Thyroid gland (tissue), 4 donors: ENCODE results near the gene SKI. TPM values are rescaled to one million over a fixed set of nuclear protein-coding genes. Genes with fewer than 3 reads are reported as not detected.

Experiments
- DNase-seq, 2 donors: peaks; one replicate each; pipeline ENCODE4 v3.0.0-alpha.2; 2019
- H3K27ac ChIP-seq, 3 donors: fragments of 200-600 bp; sonication (generic); 1 replicate in 2 of 3; 2 replicates in 1 of 3; pipeline ENCODE4 v1.5.1; 2016 to 2019; ENCODE audit warnings: mild to moderate bottlenecking in 1 of 3, moderate library complexity in 1 of 3
- H3K27me3 ChIP-seq: fragments of 200-600 bp; sonication (generic); one replicate; pipeline ENCODE4 v1.5.1; 2019
- H3K36me3 ChIP-seq, 2 donors: fragments of 200-600 bp; sonication (generic); one replicate each; pipeline ENCODE4 v1.5.1; 2016 to 2019
- H3K4me1 ChIP-seq, 2 donors: fragments of 200-600 bp; sonication (generic); one replicate each; pipeline ENCODE4 v1.5.1; 2017 to 2019
- H3K4me3 ChIP-seq, 3 donors: fragments of 200-600 bp; sonication (generic); replicated peaks in 1 of 3; 1 replicate in 2 of 3; 2 replicates in 1 of 3; pipeline ENCODE4 v1.5.1; 2016; ENCODE audit warnings: mild to moderate bottlenecking in 1 of 3
- H3K9me3 ChIP-seq: fragments of 200-600 bp; sonication (generic); one replicate; pipeline ENCODE4 v1.5.1; 2017
- POLR2A ChIP-seq, 2 donors: fragments of 450-650 bp; IDR thresholded peaks; one replicate each; pipeline ENCODE4 v1.6.1; 2017; ENCODE audit warnings: antibody characterized with exemption in 2 of 2, mild to moderate bottlenecking in 2 of 2, moderate library complexity in 1 of 2
- WGBS, 2 donors: methylation state at CpG; one replicate each; pipeline ENCODE4 v1.1.5; 2017; 5-methylcytosine and 5-hydroxymethylcytosine counted together
- intact Hi-C: fragments of 100-400 bp; cut with DNase I; formaldehyde crosslinking; loops from one replicate; pipeline ENCODE4 v1.15.1; 2023
- total RNA-seq, 4 donors: library from RNA; depleted of rRNA; stranded (reverse); fragments of >200 nt; gene quantifications; one replicate each; pipeline ENCODE4 v1.2.3, GENCODE V29; 2016
- TF ChIP-seq, protein P1 (sequence below), 6 experiments: fragments of 200-600 bp in 3 of 6; fragments of 450-650 bp in 3 of 6; sonication (generic) in 3 of 6; IDR thresholded peaks; one replicate each; pipeline ENCODE4 v1.5.1; 2016 to 2019; ENCODE audit warnings: antibody characterized with exemption in 6 of 6, mild to moderate bottlenecking in 2 of 6, inconsistent platforms in 1 of 6, moderate library complexity in 1 of 6

The SKI gene
- total RNA-seq, 4 donors from 2014 or later = 31.4 to 59.6 (median 39.9) TPM

DNA sequence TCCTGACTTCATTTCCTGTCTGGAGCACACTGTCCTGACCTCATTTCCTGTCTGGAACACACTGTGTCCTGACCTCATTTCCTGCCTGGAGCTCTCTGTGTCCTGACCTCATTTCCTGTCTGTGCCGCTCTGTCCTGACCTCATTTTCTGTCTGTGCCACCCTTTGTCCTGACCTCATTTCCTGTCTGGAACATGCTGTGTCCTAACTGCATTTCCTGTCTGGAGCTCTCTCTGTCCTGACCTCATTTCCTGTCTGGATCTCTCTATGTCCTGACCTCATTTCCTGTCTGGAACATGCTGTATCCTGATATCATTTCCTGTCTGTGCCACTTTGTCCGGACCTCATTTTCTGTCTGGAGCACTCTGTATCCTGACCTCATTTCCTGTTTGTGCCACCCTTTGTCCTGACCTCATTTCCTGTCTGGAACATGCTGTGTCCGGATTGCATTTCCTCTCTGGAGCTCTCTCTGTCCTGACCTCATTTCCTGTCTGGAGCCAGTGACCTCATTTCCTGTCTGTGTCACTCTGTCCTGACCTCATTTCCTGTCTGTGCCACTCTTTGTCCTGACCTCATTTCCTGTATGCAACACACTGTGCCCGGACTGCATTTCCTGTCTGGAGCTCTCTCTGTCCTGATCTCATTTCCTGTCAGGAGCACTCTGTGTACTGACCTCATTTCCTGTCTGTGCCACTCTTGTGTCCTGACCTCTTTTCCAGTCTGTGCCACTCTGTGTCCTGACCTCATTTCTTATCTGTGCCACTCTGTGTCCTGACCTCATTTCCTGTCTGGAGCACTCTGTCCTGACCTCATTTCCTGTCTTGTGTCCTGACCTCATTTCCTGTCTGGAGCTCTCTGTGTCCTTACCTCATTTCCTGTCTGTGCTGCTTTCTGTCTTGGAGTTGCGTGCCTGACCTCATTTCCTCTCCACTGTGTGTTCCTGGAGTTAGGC is 27.6 kb downstream of the SKI start:
- DNase-seq = no peak
- Histone ChIP-seq H3K4me1 (peaks cover 55 to 67% of the 10 kb centered on the region in 2 donors), H3K27me3 (no peaks in the 10 kb centered on the region), H3K4me3 (no peak overlapping the region), H3K27ac (peak overlapping the region; percentile 48 to 69 (median 66)), H3K36me3 (no peaks in the 10 kb centered on the region), H3K9me3 (no peaks in the 10 kb centered on the region)
- WGBS, 2 donors = 52 to 73% methylated on average over 5 of the region's 5 CpGs
- TF ChIP-seq POLR2A (IDR thresholded peaks at IDR 0.05) = no peak
- TF ChIP-seq, protein P1, sequence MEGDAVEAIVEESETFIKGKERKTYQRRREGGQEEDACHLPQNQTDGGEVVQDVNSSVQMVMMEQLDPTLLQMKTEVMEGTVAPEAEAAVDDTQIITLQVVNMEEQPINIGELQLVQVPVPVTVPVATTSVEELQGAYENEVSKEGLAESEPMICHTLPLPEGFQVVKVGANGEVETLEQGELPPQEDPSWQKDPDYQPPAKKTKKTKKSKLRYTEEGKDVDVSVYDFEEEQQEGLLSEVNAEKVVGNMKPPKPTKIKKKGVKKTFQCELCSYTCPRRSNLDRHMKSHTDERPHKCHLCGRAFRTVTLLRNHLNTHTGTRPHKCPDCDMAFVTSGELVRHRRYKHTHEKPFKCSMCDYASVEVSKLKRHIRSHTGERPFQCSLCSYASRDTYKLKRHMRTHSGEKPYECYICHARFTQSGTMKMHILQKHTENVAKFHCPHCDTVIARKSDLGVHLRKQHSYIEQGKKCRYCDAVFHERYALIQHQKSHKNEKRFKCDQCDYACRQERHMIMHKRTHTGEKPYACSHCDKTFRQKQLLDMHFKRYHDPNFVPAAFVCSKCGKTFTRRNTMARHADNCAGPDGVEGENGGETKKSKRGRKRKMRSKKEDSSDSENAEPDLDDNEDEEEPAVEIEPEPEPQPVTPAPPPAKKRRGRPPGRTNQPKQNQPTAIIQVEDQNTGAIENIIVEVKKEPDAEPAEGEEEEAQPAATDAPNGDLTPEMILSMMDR (IDR thresholded peaks at IDR 0.05) = no peak
- intact Hi-C loops = no loop called here

DNA sequence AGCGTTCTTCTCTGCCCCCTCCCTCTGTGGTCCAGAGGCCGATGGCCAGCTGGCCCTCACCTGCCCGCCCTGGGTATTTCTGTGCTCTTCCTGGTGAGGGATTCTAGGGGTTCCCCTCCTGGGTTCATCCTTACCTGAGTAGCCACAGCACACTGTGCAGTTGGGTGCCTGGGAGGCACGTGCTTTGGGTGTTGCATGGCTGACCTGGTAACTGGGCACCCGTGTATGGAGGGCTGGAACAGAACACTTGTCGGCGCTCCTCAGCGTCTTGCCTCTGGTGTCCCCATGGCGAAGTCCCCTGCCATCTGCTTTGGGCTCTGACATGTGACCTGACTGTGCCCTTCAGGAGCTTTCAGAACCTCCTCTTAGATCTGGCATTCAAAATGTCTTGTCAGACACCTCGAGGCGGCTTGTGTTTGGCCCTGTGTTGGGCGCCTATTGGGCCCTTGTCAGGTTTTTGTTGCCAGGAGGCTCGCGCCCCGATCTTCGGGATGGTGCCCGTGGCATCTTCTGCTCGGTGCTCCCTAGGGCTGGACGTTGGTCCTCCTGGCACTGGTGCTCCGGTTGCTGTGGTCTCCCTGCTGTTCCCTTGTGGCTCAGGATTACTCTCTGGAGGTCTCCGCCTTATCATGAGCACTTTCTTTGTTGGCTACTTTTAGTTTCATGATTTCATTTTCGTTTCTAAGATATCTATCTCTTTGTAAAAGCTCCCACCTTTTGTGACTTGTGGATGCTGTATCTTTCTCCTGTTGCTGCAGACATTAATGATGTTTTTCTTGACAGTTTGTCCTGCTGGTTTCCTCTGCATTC is 28.5 kb downstream of the SKI start:
- Histone ChIP-seq H3K27me3 (no peaks in the 10 kb centered on the region), H3K27ac (peak overlapping the region; percentile 48 to 69 (median 66)), H3K4me3 (no peak overlapping the region), H3K36me3 (no peaks in the 10 kb centered on the region), H3K9me3 (no peaks in the 10 kb centered on the region), H3K4me1 (peaks cover 48 to 61% of the 10 kb centered on the region in 2 donors)
- TF ChIP-seq POLR2A (IDR thresholded peaks at IDR 0.05) = no peak
- TF ChIP-seq, protein P1 (IDR thresholded peaks at IDR 0.05) = no peak
- 86 to 92% methylated on average over 16 to 19 of the region's 22 CpGs for WGBS, 2 donors
- intact Hi-C loops = no loop called here
- DNase-seq = no peak

DNA sequence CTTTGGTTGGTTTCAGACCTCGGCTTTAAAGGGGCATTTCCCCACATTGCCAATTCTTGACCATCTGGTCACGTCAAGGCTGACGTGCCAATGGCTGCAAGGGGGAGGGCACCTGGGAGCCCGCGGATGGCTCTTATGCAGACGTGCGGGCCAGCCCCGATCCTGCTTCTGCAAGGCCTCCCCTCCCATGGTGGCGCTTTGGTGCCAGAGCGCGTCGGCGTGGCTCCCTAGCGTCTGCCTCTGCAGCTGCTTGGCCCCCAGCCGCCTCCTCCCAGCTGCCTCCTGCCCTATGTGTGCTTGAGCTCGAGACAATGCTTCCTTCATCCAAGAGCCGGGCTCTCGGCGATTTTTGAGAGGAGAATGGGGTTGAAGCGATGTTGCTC is 29.1 kb downstream of the SKI start:
- intact Hi-C loops = no loop called here
- H3K4me1 ChIP-seq = peaks cover 42 to 55% of the 10 kb centered on the region in 2 donors

DNA sequence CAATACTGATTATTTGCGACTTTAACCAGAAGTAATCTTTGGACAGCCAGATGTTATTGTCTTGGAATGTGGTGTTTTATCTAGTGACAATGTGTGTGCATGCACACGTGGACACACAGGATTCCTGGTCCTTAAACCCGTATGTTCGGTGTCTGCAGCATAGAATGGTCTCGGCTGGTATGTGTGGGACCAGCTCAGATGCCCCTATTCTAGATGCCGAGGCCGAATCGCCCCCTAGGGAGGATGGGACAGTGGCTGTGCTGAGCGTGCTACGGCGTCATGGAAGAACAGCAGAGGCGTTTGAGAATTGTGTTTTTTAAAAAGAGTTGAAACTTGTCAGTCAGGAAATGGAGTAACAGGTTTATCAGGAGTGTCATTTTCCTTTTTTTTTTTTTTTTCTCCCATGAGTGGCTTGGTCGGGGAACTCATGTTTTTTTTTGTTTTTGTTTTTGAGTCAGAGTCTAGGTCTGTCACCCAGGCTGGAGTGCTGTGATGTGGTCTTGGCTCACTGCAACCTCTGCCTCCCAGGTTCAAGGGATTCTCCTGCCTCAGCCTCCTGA is 30.1 kb downstream of the SKI start:
- Histone ChIP-seq H3K27me3 (no peaks in the 10 kb centered on the region), H3K4me3 (no peak overlapping the region), H3K9me3 (no peaks in the 10 kb centered on the region), H3K27ac (peak overlapping the region; percentile 26 to 41 (median 29)), H3K36me3 (no peaks in the 10 kb centered on the region), H3K4me1 (peaks cover 37 to 45% of the 10 kb centered on the region in 2 donors)
- intact Hi-C loops = no loop called here
- WGBS, 2 donors = 35 to 38% methylated on average over 13 of the region's 13 CpGs
- no peak for TF ChIP-seq POLR2A (IDR thresholded peaks at IDR 0.05)
- TF ChIP-seq, protein P1 (IDR thresholded peaks at IDR 0.05) = no peak
- no peak for DNase-seq

More for the DNA sequence above, 29.1 kb downstream of the SKI start:
- TF ChIP-seq, protein P1 (IDR thresholded peaks at IDR 0.05) = no peak
- no peak for TF ChIP-seq POLR2A (IDR thresholded peaks at IDR 0.05)
- Histone ChIP-seq H3K27ac (peak overlapping the region in 1 of 3 donors; percentile 26), H3K4me3 (no peak overlapping the region), H3K27me3 (no peaks in the 10 kb centered on the region), H3K9me3 (no peaks in the 10 kb centered on the region), H3K36me3 (no peaks in the 10 kb centered on the region)
- no peak for DNase-seq
- 81 to 83% methylated on average over 14 to 20 of the region's 20 CpGs for WGBS, 2 donors
